Stimulated activated CD4-positive, alpha-beta T cell treated with anti-CD3 and anti-CD28 coated beads, TNF-alpha, amount 100 ng/mL, for 24 hours (primary cell): ENCODE measurements around the gene PDE6B.
A peak's percentile ranks its signal among the peaks of the same experiment; 100 is the strongest.
"Not testable (repeated sequence)": the region's sequence is repeated elsewhere in the genome, so short reads cannot be mapped to it uniquely, and the experiment has no call there.

Source experiments
- DNase-seq, 3 experiments: peaks; one replicate each; pipeline ENCODE4 v3.0.0-alpha.2; 2020; ENCODE audit warnings: low read depth in 3 of 3

The PDE6B gene

DNA sequence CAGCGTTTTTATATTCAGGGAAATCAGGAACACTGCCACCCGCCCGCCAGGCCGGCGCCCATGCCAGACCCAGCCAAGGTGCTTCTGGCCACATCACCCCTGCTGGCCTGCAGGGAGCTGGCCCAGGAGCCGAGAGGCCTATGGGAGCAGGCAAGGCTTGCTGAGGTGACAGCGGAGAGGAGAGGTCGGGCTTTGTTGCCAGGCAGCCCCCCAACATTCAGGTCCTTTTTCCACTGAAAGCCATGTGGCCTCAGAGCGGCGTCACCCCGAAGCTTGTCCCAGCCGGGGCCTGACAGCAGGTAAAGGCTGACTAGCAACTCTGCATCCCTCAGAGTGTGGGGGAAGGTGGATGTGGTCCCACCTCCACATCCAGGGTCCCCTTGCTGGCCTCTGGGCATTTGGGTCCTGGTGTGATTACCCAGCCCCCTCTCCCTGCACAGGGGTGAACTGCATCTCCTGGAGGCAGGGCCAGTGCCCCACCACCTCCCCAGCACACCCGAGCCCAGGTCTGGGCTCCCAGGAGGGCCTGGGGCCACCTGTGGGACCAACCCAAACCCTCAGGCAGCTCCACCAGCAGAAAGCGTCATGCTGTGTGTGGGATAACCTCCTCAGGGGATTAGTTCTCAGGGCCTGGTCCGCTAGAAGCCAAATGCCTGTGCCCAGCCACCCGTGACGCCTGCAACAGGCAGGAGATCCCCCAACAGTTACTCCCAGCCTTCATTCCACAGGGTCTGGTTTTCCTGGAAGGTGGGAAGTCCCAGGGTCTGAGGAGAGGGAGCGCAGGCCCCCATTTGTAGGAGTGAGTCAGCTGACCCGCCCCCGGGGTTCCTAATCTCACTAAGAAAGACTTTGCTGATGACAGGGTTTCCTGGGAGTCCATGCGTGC is at the start of gene PDE6B:
TSS of gene PDE6B (plus strand) at position 869 of the 886 bp plus-strand sequence. CDS start 54 bp downstream, outside the sequence.
- no peak for DNase-seq

GRCh38 chr4:576245-576821 is 49.0 kb upstream of the PDE6B start, which contains the start of gene TMEM271:
TMEM271 (minus strand) TSS chr4:576295; CDS start chr4:576062, 233 bp downstream.
- DNase-seq, result no peak

DNA sequence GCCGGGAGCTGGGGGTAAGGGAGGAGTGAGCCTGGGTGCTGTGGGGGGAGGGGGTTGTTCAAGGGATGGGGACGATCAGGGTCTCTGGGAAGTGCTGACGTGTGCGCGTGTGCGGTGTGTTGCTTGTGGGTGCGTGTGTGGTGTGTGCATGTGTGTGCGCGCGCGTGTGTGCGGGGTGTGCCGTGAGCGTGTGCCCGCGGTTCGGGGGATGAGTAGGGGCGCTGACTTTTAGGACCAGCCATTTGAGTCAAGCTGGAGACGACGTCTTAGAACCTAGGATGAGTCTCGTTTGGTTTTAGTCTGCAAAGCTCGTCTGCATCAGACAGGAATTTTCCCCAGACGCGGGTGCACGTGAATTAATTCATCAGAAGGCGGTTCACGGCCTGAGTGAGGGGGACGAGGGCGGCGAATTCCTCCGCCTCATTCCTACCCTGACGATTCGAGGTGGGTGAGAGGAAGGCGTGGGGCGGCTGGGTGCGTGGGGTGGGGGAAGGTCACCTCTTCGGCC is 48.3 kb upstream of the PDE6B start:
- no peak for DNase-seq

DNA sequence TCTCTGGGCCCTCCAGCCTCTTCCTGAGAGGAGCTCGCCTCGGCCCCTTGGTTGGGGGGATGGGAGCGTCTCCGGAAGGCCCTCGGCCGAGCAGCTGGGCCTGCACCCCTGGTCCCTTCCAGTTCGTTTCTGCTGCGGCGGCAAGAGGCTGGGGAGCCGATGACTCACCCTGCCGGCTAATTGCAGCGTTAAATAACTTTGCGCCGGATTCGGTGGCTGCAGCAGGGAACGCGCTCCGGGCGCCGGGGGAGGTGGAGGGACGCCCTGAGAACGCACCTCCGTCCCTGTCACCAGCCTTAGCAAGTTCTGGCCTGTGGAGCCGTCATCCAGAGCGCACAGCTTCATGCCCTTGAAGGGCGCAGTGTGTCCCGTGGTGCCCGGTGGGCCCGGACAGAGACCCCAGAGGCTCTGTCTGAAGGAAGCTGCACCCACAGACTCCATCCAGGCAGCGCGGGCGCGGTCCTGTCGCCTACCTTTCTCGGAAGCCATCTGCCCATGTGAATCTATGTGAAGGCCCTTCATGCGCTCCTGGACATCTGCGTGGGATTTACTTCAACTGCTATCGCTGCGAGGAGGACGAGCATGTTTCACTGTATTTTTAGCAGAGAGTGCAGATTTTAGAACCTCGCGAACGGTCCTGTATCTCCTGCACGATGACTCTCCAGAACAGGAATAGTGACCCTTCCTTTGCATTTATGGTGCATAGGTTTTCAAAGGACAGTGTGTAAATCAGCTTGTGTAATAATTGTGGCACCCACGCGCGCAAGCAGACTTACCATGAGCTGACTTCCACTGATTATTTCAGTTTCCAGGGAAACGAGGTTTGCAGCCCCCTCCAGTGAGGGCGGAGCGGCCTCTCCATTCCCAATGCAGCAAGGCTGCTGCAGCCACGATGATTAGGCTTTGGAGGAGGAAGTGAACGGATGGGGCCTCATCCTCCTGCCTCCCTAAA is 47.6 kb upstream of the PDE6B start:
- peak in 1 of 3 experiments; percentile 41 for DNase-seq

DNA sequence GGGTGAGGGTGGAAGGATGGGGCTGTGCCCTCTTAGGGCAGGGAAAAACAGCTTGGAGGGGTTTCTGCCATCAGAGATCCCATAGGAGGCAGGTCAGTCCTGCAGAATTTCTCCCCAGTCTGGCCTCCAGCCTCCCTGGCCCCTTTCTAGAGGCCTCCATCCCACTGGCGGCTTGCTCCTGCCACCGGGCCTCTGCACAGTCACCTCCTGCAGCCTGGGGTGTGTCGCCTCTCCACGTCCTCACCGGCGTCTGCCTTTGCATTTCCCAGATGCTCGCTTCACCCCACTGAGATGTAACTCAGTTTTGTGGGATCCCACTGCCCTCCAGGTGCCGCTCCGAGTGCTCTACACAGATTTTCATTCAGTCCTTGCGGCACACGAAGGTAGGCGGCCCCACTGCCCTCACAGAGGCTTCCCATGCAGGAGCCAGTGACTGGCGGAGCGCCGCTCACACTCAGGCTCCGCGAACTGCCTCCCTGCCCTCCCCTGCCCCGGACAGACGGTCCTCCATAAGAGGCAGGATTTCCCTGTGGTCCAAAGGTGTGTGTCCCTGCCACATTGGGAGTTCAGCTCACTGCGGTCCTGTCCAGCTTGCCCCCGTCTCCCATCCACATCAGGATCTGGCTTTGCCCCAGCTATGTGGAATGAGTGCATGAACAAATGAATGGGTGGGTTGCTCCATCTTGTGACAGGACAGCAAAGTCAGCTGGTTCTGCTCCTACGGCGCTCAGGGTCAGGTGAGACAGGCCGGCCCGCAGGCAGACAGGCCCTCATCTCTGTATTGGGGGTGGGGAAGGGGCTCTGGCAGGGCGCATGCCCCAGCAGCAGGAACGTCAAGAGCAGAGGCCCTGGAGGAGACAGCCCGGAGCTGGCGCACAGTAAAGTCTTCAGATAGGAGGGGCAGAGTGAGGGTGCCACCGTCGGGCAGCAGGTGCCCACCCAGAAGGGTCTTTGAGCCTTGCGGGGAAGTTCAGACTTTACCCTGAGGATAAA is 46.6 kb upstream of the PDE6B start:
- DNase-seq, result no peak

DNA sequence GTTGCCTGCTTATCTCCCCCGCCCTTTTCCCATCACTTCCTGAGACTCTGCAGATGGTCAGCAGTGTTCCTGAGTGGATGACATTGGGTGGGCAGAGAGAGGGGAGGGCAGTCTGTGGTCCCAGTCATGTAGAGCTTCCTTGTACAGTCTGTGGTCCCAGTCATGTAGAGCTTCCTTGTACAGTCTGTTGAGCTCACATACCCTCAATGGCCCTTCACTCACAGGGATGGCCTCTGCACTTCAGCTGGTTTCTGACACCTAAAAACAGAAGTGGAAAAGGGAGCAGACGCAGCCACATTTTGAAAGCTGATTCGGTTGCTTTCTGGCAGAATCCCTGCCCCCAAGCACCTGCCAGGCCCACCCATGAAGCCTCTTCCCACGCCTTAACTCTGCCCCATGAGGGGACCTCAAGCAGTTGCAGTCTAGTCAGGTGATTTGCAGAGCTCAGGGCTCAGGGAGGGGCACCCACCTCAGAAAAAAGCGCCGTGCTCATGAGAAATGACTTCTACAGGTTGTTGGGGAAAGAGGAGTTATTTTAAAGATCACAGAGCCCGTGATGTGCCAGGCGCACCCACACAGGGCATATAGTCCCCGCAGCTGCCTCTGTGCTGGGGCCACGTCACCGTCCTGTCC is 45.7 kb upstream of the PDE6B start:
- no peak for DNase-seq

- DNase-seq, result no peak
These were observed 44.2 kb upstream of the PDE6B start for GRCh38 chr4:581181-581580.

- no peak for DNase-seq
These were observed 43.5 kb upstream of the PDE6B start for GRCh38 chr4:581753-582361.

- DNase-seq, result no peak
These were observed 41.6 kb upstream of the PDE6B start for GRCh38 chr4:583820-584219.

DNA sequence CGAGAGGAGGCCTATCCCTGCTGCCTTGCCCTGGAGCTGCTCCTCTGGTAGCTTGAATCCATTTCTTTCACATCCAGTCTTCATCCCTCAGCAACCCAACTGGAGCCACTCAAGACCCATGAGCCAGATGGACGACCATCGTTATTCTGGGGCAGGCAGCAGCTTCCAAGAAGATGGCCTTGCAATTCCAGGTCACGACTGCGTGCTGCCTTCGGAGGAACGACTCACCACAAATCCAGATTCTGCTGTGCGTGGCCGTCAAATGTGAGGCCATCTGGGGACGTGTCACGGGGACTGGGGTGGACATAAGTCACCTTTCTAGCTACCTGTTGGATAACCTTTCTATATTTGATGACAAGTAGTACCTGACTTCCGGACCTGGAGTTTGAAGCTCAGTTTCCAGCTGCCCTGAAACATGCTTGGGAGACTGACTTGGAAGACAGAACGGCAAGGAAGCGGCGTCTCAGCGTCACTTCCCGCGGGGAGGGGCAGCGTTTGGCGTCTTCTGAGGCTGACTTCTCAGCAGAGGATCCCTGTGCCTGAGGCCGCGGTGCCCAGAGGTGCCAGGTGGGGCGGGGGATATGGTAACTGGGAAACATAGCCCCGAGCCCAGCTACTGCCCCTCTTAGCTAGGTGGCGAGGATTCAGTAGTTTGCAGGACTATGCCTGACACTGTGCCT is 37.6 kb upstream of the PDE6B start:
- DNase-seq, result no peak

DNA sequence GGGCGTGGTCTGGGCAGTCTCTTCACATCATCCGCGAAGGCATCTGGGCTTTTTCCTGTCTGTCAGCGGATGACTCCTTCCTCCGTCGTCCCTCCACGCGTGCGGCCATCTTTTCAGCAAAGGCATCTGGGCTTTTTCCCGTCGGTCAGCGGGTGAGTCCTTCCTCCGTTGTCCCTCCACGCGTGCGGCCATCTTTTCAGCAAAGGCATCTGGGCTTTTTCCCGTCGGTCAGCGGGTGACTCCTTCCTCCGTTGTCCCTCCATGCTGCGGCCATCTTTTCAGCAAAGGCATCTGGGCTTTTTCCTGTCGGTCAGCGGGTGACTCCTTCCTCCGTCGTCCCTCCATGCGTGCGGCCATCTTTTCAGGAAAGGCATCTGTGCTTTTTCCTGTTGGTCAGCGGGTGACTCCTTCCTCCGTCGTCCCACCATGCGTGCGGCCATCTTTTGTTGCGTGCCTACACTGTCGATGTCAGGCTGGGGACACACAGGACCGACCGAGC is 37.0 kb upstream of the PDE6B start:
- no peak for DNase-seq

DNA sequence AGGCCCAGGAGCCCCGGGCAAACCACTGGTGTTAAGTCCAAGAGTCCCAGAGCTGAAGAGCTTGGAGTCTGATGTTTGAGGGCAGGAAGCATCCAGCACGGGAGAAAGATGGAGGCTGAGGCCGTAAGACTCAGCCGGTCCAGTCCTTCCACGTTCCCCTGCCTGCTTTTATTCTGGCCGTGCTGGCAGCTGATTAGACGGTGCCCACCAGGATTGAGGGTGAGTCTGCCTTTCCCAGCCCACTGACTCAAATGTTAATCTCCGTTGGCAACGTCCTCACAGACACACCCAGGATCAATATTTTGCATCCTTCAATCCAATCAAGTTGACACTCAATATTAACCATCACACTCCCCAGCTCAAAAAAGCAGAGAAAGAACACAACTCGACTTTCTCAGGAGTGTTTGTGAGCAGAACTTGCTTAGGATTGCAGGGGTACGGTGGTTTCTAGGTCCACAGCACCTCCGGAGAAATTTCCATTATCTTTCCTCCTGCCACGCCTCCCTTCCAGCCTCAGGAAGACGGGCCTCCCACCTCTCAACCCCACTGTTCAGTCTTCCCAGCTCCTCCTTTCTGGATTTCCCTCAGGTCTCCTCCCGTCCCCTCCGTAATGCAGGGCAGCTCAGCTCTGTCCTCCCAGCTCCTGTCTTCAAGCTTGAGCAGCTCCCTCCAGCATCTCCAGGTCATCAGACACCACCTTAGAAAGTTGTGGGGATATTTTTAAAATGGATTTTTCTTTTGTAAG is 36.0 kb upstream of the PDE6B start:
- no peak for DNase-seq

DNA sequence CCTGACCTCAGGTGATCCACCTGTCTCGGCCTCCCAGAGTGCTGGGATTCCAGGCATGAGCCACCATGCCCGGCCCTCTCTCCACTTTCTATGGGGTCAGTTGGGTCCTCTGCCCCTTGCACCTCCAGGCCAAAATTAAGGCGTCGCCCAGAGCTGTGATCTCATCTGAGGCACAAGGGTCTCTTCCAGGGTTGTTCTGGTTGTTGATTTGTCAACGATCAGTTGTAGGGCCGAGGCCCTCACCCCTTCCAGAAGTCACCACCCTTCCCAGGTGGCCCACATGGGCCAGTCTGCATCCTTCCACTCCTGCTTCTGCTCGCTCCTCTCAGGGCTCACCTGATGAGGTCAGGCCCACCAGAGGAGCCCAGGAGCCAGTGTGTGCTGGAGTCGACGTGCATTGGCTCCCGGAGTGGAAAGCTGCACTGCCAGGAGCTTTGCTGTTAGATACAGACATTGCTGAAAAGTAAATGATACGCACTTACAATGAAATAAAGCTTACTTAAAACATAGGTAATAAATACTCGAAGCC is 35.0 kb upstream of the PDE6B start:
- no peak for DNase-seq

DNA sequence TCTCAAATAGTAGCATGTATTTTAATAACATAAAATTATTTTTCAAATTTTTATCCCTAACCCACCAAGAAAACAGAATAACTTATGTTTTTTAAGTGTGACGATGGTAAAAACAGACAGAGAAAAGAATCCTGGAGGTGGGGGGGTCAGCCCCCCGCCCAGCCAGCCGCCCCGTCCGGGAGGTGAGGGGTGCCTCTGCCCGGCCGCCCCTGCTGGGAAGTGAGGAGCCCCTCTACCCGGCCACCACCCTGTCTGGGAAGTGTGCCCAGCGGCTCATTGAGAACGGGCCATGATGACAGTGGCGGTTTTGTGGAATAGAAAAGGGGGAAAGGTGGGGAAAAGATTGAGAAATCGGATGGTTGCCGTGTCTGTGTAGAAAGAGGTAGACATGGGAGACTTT is 33.2 kb upstream of the PDE6B start:
- not testable (repeated sequence) for DNase-seq

GRCh38 chr4:592825-593520 is 32.4 kb upstream of the PDE6B start:
- DNase-seq, result no peak

GRCh38 chr4:598925-599324 is 26.4 kb upstream of the PDE6B start:
- no peak for DNase-seq

- no peak for DNase-seq
These were observed 25.2 kb upstream of the PDE6B start for GRCh38 chr4:600166-600565.
